ENCODE data around the gene MOB3B.
A peak's percentile ranks its signal among the peaks of the same experiment; 100 is the strongest.

MOB3B gene

DNA sequence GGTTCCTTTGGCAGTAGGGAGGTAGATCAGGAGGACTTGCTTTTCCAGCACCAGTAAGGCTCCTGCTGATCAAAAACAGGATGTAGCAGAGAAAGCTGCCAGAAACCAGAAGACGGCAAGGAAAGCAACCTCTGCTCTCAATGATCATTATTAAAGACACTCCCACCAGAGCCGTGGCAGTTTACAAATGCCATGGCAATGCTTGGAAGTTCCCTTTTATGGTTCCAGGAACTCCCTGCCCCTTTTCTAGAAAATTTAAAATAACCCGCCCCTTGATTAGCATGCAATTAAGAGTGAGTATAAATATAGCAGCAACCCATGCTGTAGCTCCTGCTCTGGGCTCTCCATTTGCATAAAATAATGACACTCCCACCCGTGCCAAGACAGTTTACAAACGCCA, 248.8 kb downstream of the MOB3B start:
- DNase-seq (ENCODE audit: low spot score), result no peak

DNA sequence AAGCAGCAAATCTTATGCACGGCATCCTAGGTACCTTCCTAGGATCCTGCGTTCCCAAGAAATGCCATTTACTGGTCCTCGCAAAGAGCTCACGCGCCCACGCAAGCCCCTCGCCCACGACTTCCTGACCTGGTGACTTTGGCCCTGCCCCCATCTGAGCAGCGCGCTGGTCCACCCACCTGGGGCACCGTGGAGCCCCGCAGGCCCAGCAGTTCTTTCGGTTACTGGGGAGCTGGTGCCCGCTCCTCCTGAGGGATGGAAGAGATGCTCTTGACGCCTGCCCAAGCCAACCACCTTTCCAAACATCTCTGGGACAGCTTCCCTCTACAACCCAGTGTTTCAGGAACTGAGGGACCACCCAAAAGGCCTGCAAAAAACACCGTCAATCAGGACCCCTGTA, 249.4 kb downstream of the MOB3B start:
- no peak for DNase-seq (ENCODE audit: low spot score)

DNA sequence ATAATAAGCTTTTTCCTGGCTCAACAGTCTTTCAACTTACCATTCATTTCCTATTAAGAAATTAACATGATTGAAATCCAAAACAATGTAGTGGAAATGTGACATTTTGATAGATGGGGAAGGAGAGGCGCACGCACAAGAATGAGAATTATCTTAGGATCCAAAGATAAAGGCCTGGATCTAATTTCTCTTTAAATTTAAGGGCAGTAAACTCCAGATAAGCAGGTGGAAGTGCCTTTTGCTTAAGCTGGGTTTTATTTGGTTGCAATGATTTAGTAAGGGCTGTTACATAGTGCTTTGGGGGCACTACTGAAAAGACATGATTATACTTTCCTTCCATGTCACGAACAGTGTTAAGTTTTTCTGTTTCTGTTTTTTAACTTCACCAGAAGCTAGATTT, 250.0 kb downstream of the MOB3B start:
- DNase-seq (ENCODE audit: low spot score), result no peak

DNA sequence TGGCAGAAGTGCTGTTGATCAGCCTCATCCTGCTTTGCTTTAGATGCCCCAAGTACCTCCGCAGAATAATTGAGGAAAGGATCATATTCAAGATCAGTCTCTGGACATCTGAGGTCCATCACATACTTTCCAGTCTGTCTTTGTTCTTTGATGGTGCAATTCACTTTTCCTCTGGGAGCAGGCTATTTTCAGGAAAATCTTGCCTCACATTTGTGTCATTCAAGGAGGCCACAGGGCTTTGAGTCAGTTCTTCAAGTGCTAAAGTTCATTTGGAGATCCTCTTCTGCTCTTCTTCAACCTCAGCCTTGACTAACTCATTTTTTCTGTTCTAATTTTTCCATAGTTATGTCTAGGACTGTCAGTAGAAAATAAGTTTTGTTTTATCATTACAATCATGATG, 251.2 kb downstream of the MOB3B start:
- no peak for DNase-seq (ENCODE audit: low spot score)

DNA sequence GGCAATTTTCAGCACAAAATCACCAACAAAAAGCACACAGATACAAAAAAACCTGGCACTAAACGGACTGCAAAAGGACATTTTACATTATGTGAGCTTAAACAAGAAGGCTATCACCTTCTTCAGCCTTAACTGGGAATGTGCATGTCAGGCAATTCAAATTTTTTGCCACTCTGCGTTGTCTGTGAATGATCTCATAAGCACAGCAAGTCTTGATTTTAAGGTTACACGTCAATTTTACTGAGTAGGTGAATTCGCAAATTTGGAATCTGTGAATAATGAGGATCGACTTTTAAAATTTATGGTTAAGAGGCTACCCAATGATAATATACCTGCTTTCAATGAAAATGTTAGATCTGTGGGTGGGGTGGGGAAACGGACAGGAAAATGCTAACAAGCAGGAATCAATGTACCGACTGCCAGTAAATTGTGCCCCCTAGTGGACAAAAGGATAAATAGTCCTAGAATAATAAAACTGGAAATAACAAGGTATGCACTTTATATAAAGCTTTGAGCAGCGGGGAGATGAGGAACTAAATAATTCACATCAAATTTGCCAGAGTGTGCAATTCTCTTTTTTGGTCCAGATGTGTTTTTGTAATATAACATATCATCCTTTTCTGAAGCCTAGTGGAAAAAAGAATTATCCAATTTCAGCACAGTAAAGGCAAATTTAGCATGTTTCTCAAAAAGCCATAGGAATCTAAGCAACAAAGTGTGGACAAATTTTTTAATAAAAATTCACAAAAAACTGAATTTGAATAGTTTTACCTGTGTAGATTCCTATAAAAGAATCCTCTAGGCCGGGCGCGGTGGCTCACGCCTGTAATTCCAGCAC, 253.2 kb downstream of the MOB3B start:
- peak; percentile 4 for DNase-seq (ENCODE audit: low spot score)

Data from SK-N-DZ (cell line).